Neuron (in vitro differentiated cells): ENCODE results near the gene SORCS3.

Experiments
- H2AFZ ChIP-seq: one replicate; pipeline ENCODE4 v1.6.1; 2013; ENCODE audit warnings: low read depth, mild to moderate bottlenecking, inconsistent platforms, low read length, moderate library complexity
- H3K27me3 ChIP-seq: one replicate; pipeline ENCODE4 v1.6.1; 2013; ENCODE audit warnings: low read length; ENCODE audit not compliant: insufficient read depth
- H3K36me3 ChIP-seq: one replicate; pipeline ENCODE4 v1.6.1; 2013; ENCODE audit warnings: low read length; ENCODE audit not compliant: insufficient read depth
- H3K4me1 ChIP-seq: one replicate; pipeline ENCODE4 v1.6.1; 2013; ENCODE audit warnings: low read length; ENCODE audit not compliant: insufficient read depth
- H3K4me3 ChIP-seq: 2 replicates; pipeline ENCODE4 v1.5.1; 2013; ENCODE audit warnings: mild to moderate bottlenecking, low read length, moderate library complexity
- H3K9me3 ChIP-seq: one replicate; pipeline ENCODE4 v1.6.1; 2013; ENCODE audit warnings: low read length

The SORCS3 gene

DNA sequence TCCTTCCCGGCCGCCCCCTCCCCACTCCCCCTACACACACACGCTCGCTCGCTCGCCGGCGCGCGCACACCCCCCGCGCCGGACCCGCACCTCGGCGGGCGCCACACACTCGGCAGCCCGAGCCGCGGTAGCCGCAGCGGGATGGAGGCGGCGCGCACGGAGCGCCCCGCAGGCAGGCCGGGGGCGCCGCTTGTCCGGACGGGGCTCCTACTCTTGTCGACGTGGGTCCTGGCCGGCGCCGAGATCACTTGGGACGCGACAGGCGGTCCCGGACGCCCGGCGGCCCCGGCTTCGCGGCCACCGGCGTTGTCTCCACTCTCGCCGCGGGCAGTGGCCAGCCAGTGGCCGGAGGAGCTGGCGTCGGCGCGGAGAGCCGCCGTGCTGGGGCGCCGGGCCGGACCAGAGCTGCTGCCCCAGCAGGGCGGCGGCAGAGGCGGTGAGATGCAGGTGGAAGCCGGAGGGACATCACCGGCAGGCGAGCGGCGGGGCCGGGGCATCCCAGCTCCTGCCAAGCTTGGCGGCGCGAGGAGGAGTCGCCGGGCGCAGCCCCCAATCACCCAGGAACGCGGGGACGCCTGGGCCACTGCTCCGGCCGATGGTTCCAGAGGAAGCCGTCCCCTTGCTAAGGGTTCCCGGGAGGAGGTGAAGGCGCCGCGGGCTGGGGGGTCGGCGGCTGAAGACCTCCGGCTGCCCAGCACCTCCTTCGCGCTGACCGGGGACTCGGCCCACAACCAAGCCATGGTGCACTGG lies at the start of gene SORCS3:
SORCS3 (plus strand) TSS at position 104 of the 750 bp plus-strand sequence.
- H3K36me3 ChIP-seq, result no peaks in the 10 kb centered on the region
- peaks cover 80% of the 10 kb centered on the region for H3K27me3 ChIP-seq
- peak within 1 kb of the TSS; percentile 29 for H3K4me3 ChIP-seq
- H2AFZ ChIP-seq, result peak within 1 kb of the TSS; percentile 50
- no peaks in the 10 kb centered on the region for H3K9me3 ChIP-seq
- peaks cover 6% of the 10 kb centered on the region for H3K4me1 ChIP-seq

DNA sequence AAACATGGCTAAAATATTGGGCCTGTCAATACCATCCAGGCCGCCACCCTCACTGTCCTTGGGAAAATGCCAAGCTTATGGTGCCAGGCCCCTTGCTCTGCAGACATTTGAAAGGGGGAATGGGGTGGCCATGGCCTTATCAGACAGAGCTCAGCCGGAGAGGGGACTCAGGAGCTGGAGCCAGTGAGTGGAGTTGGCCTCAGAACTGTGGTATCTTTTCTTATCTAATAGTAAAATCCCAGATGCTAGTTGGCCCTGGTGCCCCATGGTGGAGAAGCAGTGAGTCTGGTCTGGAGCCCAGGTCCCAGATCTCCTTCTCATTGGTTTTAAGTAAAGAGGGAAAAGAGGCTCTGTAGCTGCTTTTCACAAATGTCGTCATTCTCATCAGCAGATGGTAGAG lies 49.6 kb upstream of the SORCS3 start:
- Histone ChIP-seq H3K4me3 (no peak overlapping the region), H3K4me1 (no peaks in the 10 kb centered on the region), H3K27me3 (no peaks in the 10 kb centered on the region), H2AFZ (no peak overlapping the region), H3K36me3 (no peaks in the 10 kb centered on the region), H3K9me3 (no peaks in the 10 kb centered on the region)

DNA sequence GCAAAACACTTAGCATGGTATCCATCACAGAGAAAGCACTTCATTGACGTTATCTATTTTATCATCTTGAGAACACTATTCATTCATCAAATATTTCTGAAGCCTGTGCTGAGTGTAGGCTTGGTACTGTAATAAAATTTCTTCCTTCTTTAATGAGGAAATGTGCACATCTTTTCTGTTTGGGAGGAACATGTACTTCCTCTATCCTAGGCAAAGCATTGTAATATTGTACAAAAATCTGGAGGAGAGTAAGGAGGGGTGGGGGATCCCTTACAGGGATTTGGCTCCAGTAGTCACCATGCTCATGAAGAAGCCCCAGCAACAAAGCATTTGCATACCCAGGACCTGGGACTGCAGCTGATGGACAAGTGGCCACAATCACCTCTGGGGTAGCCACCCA lies 39.9 kb upstream of the SORCS3 start:
- H3K36me3 ChIP-seq, result no peaks in the 10 kb centered on the region
- no peaks in the 10 kb centered on the region for H3K27me3 ChIP-seq
- no peak overlapping the region for H2AFZ ChIP-seq
- no peaks in the 10 kb centered on the region for H3K9me3 ChIP-seq
- no peaks in the 10 kb centered on the region for H3K4me1 ChIP-seq
- no peak overlapping the region for H3K4me3 ChIP-seq

DNA sequence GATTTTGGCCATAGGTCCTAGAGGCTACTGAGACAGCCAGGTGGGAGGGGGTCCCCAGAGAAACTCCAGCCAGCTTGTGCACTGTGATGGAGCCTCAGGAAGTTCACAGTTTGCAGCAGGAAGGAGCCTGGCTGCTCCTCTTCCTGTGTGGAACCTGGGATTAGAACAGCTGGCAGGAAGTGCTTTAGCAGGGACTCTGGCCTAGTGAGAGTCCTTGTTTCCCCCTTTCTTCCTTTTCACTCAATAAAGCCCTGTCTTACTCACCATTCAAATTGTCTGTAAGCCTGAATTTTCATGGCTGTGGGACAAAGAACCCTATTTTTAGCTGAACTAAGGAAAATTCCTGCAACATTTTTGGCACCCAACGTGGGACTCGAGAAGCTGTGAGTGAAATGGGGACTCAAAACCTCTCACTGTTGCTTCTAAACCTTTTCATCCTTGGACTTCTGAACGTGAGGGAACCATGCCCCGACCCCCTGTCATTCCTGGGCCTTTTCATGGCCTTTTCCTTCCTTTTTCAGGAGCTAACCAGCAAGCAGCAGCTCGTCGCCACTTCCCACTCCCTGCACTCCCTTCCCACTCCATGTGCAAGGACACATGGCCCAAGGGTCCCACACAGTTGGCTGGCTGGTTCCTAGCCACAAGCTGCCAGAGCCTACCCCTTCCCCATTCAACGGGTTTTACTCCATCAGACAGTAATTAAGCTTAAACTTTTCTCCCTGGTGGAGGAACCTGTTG lies 32.8 kb upstream of the SORCS3 start:
- no peaks in the 10 kb centered on the region for H3K4me1 ChIP-seq
- H3K9me3 ChIP-seq, result no peaks in the 10 kb centered on the region
- H3K27me3 ChIP-seq, result no peaks in the 10 kb centered on the region
- H2AFZ ChIP-seq, result no peak overlapping the region
- no peaks in the 10 kb centered on the region for H3K36me3 ChIP-seq
- H3K4me3 ChIP-seq, result no peak overlapping the region

DNA sequence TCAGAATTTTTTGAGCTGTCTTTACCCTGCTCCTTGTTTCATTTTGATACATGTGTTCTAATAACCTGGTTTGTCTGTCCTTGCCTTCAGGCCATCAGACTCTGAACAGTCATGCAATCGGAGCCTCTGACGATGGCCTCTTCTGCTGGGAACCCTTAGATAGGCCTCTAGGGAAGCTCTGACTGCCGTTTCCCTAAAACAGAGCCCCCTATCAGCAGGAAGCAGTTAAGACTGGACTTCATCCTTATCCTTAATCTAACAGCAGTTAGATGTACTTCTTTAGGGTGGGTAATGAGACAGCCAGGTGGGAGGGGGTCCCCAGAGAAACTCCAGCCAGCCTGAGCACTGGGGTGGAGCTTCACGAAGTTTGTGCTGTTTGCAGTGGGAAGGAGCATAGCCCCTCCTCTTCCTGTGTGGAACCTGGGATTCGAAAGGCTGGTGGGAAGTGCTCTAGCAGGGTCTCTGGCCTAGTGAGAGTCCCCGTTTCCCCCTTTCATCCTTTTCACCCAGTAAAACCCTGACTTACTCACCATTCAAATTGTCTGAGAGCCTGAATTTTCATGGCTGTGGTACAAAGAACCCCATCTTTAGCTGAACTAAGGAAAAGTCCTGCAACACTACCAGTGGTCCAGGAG lies 28.4 kb upstream of the SORCS3 start:
- Histone ChIP-seq H2AFZ (no peak overlapping the region), H3K4me3 (no peak overlapping the region), H3K27me3 (no peaks in the 10 kb centered on the region), H3K36me3 (no peaks in the 10 kb centered on the region), H3K9me3 (no peaks in the 10 kb centered on the region), H3K4me1 (no peaks in the 10 kb centered on the region)

DNA sequence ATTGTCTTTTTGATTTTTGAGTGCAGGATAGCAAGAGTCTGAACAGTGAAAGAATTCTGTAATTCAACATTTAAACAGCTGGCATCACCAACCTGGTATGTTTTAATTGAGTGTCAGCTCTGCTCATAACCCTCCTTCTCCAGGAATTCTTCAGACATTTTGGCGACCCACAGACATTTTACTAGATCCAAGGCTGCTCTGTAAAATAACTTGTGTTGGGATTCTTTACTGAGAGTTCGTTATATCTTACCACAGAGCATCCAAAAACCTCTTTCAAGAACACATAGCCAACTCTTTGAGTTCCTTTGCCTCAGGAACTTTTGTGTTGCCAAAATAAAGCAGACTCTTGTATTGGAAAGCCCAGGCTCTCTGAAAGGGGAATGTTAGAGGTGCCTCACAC lies 27.7 kb upstream of the SORCS3 start:
- Histone ChIP-seq H3K4me3 (no peak overlapping the region), H3K4me1 (no peaks in the 10 kb centered on the region), H2AFZ (no peak overlapping the region), H3K9me3 (no peaks in the 10 kb centered on the region), H3K36me3 (no peaks in the 10 kb centered on the region), H3K27me3 (no peaks in the 10 kb centered on the region)

DNA sequence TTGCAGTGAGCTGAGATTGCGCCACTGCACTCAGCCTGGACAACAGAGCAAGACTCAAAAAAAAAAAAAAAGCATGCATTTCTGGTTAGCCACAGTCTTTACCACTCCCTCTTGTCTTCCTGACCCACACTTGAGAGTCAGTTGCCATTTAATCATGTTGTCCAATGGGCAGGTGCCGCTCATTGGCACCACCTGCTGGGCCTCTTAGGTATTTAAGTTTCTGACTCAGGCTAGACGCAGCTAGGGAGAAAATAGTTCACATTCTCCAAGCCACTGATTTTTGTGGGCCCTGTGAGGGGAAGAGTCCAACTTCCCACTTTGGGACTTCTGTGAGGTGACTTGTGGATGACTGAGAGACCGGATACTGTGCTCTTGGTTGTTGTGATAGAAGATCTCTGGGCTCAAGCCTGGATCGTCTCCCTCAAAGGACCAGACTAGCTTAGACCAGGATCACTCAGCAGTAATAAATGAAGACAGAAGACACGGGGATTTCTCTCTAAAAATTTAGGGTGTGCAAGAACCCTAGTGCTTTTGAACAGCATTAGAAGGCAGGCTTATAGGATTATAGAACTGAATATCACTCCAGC lies 26.8 kb upstream of the SORCS3 start:
- Histone ChIP-seq H3K27me3 (no peaks in the 10 kb centered on the region), H3K36me3 (no peaks in the 10 kb centered on the region), H3K4me3 (no peak overlapping the region), H3K9me3 (no peaks in the 10 kb centered on the region), H2AFZ (no peak overlapping the region), H3K4me1 (no peaks in the 10 kb centered on the region)

DNA sequence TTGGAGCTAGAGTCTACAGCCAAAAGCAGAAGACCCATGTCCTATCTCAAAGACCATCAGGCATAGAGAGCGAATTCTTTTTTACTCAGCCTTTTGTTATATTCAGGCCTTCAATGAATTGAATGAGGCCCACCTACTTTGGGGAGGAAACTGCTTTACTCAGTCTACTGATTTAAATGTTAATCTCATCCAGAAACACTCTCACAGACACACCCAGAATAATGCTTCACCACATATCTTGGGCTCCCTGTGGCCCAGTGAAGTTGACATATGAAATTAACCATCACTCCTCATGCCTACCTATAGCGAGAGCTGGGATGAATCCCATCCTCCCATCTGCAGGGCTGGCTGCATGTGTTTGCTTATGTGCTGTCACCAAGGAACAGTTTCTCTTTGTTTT lies 26.0 kb upstream of the SORCS3 start:
- Histone ChIP-seq H3K9me3 (no peaks in the 10 kb centered on the region), H3K4me1 (no peaks in the 10 kb centered on the region), H3K27me3 (no peaks in the 10 kb centered on the region), H2AFZ (no peak overlapping the region), H3K36me3 (no peaks in the 10 kb centered on the region), H3K4me3 (no peak overlapping the region)

GRCh38 chr10:104617831-104618230 lies 23.3 kb upstream of the SORCS3 start:
- H2AFZ ChIP-seq, result no peak overlapping the region
- no peaks in the 10 kb centered on the region for H3K27me3 ChIP-seq
- H3K36me3 ChIP-seq, result no peaks in the 10 kb centered on the region
- no peak overlapping the region for H3K4me3 ChIP-seq
- H3K4me1 ChIP-seq, result no peaks in the 10 kb centered on the region
- H3K9me3 ChIP-seq, result no peaks in the 10 kb centered on the region

GRCh38 chr10:104622175-104622574 lies 18.9 kb upstream of the SORCS3 start:
- Histone ChIP-seq H3K27me3 (no peaks in the 10 kb centered on the region), H3K36me3 (no peaks in the 10 kb centered on the region), H3K4me1 (no peaks in the 10 kb centered on the region), H3K4me3 (no peak overlapping the region), H3K9me3 (no peaks in the 10 kb centered on the region), H2AFZ (no peak overlapping the region)

GRCh38 chr10:104622598-104623209 lies 18.4 kb upstream of the SORCS3 start:
- no peaks in the 10 kb centered on the region for H3K27me3 ChIP-seq
- no peaks in the 10 kb centered on the region for H3K9me3 ChIP-seq
- H3K36me3 ChIP-seq, result no peaks in the 10 kb centered on the region
- no peaks in the 10 kb centered on the region for H3K4me1 ChIP-seq
- H2AFZ ChIP-seq, result no peak overlapping the region
- no peak overlapping the region for H3K4me3 ChIP-seq

GRCh38 chr10:104630731-104631130 lies 10.4 kb upstream of the SORCS3 start:
- H3K4me1 ChIP-seq, result no peaks in the 10 kb centered on the region
- peaks cover 4% of the 10 kb centered on the region for H3K27me3 ChIP-seq
- no peaks in the 10 kb centered on the region for H3K9me3 ChIP-seq
- no peak overlapping the region for H2AFZ ChIP-seq
- no peaks in the 10 kb centered on the region for H3K36me3 ChIP-seq
- no peak overlapping the region for H3K4me3 ChIP-seq

- Histone ChIP-seq H3K4me1 (no peaks in the 10 kb centered on the region), H3K4me3 (no peak overlapping the region), H3K27me3 (peaks cover 5% of the 10 kb centered on the region), H3K36me3 (no peaks in the 10 kb centered on the region), H3K9me3 (no peaks in the 10 kb centered on the region), H2AFZ (no peak overlapping the region)
These were observed 9.1 kb upstream of the SORCS3 start for GRCh38 chr10:104631946-104632345.
